OCI-LY1 (cell line): ENCODE measurements around the gene VWDE.

Source experiments
- EZH2 ChIP-seq: fragments of 200-600 bp; sonication (generic), shearing (Covaris generic); IDR thresholded peaks from 2 replicates; pipeline ENCODE4 v1.8.0; 2017; ENCODE audit warnings: borderline replicate concordance, mixed run types, mild to moderate bottlenecking, antibody characterized with exemption, low read length, moderate library complexity, mixed read lengths
- TF ChIP-seq, protein P1 (sequence below): fragments of 200-600 bp; sonication (generic), shearing (Covaris generic); IDR thresholded peaks from 2 replicates; pipeline ENCODE4 v1.5.1; 2017; ENCODE audit warnings: mild to moderate bottlenecking, antibody characterized with exemption, low read length, moderate library complexity, mixed read lengths

DNA sequence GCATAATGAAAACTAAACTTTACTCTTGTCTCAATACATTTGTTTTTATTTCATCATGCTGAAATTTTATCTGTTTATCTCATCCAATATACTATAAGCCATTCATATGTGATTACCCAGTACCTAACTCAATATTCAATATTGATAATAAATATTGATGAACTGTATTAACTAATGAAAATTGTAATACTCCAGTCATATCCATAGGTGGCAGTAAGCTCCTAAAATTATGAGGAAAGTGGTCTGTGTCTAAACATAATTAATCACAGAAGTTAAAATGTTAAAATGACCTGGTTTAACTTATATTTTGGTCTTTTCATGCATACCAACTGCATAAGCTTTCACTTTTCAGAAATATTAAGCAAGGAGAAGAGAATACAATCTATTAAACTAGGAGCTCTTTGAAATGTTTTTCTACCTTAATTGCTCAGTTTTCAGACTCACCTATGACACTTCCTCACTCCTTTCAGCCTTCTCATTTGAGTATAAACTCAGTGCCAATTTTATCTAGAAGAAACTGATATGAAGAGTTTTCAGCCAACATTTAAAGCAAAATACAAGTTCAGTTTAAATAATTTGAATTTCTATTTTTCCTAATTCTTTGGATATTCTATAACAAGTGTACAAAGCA is 30.5 kb upstream of the VWDE start:
- TF ChIP-seq, protein P1, sequence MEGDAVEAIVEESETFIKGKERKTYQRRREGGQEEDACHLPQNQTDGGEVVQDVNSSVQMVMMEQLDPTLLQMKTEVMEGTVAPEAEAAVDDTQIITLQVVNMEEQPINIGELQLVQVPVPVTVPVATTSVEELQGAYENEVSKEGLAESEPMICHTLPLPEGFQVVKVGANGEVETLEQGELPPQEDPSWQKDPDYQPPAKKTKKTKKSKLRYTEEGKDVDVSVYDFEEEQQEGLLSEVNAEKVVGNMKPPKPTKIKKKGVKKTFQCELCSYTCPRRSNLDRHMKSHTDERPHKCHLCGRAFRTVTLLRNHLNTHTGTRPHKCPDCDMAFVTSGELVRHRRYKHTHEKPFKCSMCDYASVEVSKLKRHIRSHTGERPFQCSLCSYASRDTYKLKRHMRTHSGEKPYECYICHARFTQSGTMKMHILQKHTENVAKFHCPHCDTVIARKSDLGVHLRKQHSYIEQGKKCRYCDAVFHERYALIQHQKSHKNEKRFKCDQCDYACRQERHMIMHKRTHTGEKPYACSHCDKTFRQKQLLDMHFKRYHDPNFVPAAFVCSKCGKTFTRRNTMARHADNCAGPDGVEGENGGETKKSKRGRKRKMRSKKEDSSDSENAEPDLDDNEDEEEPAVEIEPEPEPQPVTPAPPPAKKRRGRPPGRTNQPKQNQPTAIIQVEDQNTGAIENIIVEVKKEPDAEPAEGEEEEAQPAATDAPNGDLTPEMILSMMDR = peak; percentile 52
- TF ChIP-seq EZH2 = no peak
